HG02759 (cell line): ENCODE data around the gene INSYN1.

Experiments used
- ATAC-seq: cut with Tn5 transposase; IDR thresholded peaks from one replicate; pipeline ENCODE4 v1.9.1; 2021; ENCODE audit warnings: mild to moderate bottlenecking, moderate library complexity; ENCODE audit not compliant: unreplicated experiment

INSYN1 gene

DNA sequence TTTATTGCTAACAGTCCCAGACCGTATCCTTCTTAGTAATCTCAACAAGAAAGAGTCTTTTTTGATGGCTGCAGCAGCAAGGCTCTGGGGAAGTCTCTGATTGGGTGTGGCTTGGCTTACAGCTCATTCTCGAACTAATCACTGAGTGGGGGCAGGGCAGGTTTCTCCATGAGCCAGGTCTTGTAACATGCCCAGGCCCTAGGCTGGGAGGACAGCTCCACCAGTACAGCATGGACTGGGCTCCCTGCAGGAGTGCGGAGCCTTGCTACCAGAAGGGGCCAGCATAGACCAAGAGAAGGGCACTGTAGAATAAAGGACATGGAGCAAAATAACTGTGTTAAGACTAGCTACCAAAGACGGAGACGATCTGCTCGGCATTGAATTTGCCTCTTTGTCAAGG is 61.8 kb downstream of the INSYN1 start:
- no peak for ATAC-seq

DNA sequence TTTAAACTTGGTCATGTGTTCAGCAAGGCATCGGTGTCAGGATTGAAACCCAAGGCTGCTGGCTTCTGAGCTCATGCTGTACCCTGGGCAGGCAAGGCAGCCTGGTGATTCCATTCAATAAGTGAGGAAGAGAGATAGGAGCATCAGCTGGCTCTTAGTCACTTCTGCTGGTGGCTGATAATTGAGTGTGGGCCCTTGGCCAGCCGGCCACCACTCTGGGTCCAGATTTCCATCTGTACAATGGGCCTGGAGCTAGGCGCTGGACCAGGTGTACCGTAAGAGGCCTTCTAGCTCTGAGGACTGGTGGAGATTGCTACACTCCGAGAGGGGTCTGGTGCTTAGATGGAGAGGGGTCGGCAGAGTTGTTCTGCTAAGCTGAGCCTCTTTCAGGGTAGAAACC is 64.7 kb downstream of the INSYN1 start:
- ATAC-seq: no peak

DNA sequence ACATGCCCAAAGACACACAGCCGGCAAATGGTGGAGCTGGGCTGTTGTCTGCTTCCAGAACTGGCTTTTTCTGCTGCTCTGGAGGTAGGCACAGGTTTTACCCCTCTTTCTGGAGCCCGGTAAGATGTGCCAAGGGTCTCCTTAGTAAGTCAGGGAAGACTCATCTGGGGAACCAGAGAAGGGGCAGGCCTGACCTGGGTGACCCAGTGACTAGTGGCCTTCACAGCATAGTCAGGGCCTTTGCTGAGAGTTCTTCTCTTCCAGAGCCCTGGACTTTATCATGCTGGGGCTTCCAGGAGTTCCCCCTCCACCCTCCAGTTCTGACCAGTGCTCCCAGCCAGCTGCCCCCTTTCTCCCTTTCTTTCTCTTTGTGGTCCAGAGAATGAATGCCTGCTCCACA is 65.8 kb downstream of the INSYN1 start:
- ATAC-seq: no peak

DNA sequence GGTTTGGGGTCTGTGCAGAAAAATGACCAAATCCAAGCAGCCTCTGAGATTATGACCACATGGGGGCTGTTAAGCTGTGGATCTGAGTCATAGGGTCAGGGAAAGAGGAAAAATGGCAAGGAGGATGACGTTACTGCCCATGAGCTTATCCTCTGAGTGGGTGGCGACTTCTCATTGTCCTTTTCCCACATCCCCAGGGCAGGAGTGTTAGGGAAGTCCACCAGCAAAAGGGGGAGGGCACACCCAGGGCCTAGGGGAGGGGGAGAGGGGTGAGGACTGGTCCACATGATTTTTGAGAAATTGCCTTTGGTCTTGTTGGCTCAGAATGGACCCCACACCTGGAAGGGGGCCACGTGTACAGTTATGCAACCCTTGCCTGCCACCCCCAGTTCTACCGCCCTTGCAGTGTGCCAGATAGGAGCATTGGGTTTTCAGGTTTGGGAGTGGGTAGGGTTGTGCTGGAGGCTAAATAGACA is 66.3 kb downstream of the INSYN1 start:
- no peak for ATAC-seq

DNA sequence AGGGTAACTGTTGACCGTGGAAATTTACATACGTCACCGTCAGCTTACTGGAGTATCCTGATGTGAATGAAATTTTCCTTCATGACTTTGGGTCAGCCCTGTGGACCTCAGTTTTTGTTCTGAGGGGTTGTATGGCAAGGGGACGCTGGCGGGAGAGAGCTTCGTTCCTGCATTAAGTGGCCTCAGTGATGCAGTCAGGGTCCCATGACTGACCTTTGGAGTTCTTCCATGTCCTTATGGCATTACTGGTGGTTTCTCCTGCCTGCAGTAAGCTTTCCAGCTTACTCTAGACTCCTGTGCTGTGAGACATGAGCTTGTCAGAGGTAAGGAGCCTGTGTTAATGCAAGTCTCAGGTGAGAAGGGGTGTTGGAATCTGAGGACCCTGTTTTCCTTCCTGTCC is 67.2 kb downstream of the INSYN1 start:
- ATAC-seq: no peak
